NCI-H446 treated with DMSO at 0.1 percent for 48 hours (cell line): ENCODE measurements around the gene RNF114.
"Not testable (repeated sequence)": the region's sequence is repeated elsewhere in the genome, so short reads cannot be mapped to it uniquely, and the experiment has no call there.

Experiments
- DNase-seq: peaks from one replicate; lab custom pipeline; 2025; lab: John Stamatoyannopoulos, UW

Gene RNF114

DNA sequence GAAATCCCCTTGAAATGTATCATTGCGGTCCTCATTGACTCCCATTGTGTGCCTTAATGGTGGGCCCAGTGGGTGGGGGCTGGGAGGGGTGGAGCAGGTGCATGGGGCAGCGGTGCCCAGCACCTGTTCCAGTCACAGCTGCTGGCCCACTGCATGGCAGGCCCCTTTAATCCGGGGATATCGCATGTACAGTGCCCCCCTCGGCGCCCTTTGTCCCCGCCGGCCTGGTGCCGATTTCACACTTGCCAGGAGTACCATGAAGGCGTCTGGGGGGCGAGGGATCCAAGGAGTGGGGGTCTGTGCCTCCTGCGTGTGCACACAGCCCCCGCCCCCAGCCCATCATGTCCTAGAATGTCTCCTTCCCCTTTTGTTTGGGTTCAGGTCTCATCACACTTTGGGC is 49.4 kb downstream of the RNF114 start:
- DNase-seq: no peak

DNA sequence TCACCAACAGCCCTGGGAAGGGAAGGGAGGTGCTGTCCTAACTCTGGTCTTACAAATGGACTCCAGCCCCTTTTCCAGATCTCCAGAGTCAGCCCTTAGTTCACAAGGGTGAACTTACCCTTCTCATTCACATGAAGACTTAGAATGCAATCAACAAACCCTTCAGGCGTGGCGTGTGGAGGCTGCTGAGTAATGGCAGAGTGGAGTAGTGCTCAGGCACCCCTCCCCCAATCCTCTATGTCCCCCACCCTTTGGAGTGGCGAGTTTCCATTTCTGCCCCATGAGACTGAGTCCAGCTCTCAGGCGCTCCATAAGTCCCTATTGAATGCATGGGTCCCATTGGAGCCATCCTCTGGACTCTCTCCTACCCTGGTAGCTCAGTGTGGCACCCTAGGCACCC is 49.9 kb downstream of the RNF114 start:
- DNase-seq: no peak

DNA sequence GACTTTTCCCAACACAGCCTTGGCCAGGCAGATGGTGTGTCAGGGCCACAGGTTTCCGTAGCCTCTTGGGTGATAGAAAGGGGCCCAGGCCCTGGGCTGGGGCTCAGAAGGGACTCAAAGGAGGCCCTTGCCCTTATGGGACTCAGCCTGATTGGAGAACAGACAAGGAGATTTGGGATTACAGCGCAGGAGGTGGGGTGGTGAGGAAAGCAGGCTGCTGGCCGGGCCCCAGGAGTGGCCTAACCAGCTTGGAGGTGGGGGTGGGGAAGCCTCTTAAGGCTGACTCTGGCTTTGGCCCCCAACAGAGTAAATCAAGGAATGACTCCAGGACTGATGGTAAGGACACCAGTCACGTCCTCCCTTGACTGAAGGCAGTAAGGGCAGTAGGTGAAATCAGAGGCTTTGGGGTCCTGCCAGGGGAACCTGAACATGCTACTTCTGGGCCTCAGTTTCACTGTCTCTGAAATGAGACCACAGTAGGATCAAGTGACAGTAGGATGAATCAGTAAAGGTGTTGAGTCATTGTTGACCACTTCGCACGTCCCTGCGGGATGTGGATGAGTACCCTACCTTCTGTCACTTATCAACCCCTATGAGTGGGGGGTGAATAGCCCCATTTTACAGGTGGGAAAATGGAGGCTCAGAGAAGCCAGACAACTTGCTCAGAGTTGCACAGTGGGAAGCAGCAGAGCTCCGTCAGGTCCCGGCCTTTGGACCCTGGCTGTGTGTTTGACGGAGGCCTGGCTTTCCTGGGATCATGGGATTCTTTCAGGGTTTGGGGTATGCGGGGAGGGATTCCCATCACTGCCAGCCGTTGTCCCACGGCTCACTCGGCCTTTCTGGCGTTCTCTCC is 51.0 kb downstream of the RNF114 start:
- no peak for DNase-seq

DNA sequence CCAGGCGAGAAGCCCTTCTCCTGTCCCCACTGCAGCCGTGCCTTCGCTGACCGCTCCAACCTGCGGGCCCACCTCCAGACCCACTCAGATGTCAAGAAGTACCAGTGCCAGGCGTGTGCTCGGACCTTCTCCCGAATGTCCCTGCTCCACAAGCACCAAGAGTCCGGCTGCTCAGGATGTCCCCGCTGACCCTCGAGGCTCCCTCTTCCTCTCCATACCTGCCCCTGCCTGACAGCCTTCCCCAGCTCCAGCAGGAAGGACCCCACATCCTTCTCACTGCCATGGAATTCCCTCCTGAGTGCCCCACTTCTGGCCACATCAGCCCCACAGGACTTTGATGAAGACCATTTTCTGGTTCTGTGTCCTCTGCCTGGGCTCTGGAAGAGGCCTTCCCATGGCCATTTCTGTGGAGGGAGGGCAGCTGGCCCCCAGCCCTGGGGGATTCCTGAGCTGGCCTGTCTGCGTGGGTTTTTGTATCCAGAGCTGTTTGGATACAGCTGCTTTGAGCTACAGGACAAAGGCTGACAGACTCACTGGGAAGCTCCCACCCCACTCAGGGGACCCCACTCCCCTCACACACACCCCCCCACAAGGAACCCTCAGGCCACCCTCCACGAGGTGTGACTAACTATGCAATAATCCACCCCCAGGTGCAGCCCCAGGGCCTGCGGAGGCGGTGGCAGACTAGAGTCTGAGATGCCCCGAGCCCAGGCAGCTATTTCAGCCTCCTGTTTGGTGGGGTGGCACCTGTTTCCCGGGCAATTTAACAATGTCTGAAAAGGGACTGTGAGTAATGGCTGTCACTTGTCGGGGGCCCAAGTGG is 51.9 kb downstream of the RNF114 start:
- DNase-seq: no peak

DNA sequence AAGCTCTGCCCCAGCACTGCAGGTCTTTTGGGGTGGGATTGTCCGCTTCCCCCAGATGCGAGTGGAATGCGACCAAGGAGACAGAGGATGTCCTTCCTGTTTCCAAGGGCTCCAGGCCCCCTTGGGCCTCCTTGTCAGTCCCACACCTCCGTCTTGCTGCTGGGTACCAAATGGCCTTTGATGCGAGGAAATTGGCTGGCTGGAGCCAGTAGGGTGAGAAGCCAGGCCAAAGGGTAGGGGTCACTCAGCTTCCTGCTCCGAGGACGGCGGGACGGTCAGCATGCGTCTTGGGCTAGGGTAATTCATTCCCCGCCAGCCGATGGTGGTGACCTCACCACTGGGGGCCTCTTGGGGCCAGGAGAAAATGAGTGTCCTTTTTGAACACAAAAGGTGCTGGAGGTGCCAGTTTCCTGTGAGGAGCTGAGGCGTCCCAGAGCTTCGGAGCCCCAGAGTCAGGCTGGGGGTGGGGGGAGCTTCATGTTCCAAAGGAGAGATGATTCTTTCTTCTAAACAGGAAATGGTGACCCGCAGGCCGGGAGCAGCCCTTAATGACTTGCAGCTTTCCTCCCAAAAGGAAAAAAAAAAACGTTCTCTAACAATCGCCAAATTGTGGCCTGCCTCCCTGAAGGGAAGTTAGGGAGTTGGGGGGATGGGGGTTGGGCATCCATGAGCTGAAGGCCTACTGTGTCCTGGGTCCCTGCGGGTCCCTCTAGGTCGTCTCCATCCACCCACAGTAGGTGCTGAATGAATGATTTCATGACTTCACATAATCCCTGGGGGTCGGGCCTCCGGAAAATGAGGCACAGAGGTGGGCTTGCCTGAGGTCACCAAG is 53.3 kb downstream of the RNF114 start:
- no peak for DNase-seq

DNA sequence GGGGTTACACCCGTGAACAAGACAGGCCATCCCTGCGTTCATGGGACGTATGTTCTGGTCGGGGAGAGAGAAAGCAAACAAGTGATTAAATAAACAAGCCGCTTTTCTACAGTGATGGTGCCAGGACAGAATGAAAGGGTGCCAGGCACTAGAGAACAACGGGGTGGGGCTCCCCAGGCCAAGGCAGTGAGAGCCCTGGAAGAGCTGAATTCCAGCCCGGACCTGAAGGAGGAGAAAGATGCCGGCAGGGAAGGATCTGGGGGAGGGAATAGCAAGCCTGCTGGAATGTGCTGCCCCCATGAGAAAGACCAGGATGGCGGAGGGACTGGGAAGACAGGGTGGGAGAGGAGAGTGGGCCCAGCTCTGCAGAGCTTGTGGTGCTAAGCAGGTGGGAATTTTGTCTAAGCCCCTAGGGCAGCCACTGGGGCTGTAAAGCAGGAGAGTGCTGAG is 54.1 kb downstream of the RNF114 start:
- DNase-seq: no peak

DNA sequence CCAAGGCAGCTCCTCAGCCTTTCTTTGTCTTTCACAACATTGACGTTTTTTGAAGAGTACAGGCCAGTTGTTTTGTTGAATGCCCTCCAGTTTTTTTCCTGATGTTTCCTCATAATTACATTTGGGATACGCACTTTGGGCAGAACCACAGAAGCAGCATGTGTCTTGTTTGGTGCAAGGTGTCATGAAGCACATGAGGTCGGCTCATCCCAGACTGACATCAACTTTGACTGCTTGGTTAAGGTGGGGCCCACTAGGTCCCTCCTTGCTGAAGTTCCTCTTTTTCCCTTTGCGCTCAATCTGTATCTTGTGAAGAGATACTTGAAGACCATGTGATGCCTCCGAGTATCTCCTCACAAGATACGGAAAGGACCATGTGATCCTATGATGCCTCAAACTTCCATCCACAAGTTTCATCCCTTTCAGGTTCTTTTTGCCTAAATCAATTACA is 57.1 kb downstream of the RNF114 start:
- no peak for DNase-seq

DNA sequence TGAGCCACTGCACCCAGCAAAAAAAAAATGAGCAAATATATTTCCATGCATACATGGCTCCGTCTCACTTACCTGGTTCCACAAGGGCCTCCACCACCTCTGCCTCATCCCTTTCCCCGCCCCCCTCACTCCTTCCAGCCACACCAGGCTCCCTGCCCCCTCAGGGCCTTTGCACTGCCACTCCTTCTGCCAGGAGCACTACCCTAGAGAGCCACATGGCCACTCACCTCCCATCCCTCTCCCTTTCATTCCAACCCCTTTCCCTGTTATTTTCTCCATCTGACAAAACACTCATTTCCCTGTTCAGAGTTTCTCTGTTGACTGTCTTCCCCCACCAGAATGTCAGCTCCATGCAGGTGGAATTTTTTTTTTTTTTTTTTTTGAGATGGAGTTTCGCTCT is 59.4 kb downstream of the RNF114 start:
- no peak for DNase-seq

DNA sequence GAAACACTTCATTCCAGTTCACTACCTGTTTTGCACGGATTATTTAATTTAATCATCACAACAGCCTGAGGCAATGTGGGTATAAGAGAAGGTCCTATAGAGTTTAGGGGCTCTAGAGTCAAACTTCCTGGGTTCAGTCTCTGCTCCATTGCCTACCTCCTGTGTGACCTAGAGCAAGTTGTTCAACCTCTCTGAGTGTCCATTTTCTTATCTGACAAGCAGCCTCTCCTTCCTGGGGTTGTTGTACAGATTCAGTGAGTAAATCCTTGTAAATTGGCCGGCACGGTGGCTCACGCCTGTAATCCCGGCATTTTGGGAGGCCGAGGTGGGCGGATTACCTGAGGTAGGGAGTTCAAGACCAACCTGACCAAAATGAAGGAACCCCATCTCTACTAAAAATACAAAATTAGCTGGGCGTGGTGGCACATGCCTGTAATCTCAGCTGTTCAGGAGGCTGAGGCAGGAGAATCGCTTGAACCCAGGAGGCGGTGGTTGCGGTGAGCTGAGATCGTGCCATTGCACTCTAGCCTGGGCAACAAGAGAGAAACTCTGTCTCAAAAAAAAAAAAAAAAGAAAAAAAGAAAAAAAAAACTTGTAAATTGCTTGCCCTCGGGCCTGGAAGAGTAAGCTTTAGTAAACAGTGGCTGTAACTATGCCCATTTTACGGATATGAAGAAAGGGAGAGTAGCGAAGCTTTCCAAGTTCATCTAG is 62.4 kb downstream of the RNF114 start:
- not testable (repeated sequence) for DNase-seq

DNA sequence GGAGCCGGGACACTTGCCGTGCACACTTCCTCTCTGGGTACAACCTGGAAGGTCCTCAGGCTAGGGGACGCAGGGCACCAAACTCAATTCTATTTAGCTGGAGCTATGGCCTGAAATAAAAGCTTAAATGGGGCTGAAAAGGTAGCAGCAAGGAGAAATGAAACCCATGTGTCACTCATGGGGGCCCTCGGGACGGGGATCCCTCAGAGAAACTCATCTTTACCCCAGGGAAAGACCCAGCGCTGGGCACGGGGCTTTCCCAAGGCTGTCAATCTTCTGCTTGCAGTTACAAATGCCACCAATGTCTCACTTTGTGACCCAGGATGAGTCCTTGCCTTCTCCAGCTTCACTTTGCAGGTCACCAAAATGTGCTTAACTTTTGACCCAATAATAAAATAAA is 63.1 kb downstream of the RNF114 start:
- no peak for DNase-seq

DNA sequence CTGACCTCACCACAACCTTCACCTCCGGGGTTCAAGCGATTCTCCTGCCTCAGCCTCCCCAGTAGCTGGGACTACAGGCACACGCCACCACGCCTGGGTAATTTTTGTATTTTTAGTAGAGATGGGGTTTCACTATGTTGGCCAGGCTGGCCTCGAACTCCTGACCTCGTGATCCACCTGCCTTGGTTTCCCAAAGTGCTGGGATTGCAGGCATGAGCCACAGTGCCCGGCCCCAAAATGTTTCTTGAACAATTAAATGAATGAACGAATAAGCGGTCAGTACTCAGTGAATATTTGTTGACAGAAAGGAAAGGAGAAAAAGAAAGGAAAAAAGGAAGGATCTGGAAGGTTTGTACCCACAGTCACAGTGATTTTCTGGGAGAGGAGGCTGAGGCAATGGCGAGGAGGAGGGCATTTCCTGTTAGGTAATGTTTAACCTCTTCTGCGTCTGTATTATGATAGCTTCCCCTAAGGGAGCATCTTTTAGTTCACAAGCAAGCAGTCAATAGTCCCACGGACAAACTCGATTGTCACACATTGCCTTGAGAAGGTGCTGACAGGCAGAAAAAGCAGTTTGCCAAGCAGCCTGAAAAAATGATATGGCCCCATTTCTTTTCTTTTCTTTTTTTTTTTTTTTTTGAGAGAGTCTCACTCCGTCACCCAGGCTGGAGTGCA is 64.5 kb downstream of the RNF114 start:
- not testable (repeated sequence) for DNase-seq

DNA sequence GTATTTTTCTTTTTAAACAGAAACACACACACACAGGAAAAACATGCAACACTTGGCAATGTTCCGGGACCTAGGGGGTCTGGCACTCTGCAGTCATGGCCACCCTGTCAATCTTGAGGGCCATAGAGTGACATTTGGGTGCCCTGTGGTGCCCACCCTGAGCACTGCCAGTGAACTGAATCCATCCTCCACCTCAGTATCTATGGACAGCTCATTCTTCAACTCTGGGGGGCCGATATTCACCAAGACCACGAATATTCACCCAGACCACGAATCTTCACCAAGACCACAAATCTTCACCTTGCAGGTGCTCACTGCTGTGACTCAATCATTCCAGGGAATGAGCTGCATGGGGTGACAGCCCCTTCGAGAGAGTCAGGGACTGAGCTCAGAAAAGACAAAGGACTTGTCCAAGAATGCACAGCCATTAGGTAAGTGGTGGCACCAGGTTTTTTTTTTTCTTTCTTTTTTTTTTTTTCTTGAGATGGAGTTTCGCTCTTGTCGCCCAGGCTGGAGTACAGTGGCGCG is 65.7 kb downstream of the RNF114 start:
- no peak for DNase-seq

DNA sequence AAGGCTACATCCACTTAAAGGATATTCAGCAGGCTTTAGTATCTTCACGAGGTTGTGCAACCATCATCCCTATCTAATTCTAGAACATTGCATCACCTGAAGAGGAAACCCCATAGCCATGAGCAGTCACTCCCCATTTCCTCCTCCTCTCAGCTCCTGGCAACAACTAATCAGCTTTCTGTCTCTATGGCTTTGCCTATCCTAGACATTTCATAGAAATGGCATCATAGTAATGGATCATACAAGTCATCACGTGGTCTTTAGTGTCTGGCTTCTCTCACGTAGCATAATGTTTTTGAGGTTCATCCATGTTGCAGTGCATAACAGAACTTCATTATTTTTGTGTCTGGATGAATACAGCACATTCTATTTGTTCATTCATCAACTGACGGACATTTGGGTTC is 67.1 kb downstream of the RNF114 start:
- no peak for DNase-seq
